Left renal pelvis (tissue), 4 donors: ENCODE measurements around the gene FUT6. TPM values are rescaled to one million over a fixed set of nuclear protein-coding genes. Genes with fewer than 3 reads are reported as not detected.

Source experiments
- DNase-seq, 4 donors: peaks; one replicate each; pipeline ENCODE4 v3.0.0-alpha.2; 2013; ENCODE audit warnings: low read depth in 4 of 4, low spot score in 3 of 4
- polyA plus RNA-seq, 4 donors: library from polyadenylated mRNA; unstranded; fragments of 120-200 nt; gene quantifications; one replicate each; pipeline ENCODE4 v1.2.1, GENCODE V29; 2013; ENCODE audit not compliant: insufficient read length in 4 of 4

The FUT6 gene
- polyA plus RNA-seq, 4 donors: 0.25 to 12.0 (median 8.0) TPM

DNA sequence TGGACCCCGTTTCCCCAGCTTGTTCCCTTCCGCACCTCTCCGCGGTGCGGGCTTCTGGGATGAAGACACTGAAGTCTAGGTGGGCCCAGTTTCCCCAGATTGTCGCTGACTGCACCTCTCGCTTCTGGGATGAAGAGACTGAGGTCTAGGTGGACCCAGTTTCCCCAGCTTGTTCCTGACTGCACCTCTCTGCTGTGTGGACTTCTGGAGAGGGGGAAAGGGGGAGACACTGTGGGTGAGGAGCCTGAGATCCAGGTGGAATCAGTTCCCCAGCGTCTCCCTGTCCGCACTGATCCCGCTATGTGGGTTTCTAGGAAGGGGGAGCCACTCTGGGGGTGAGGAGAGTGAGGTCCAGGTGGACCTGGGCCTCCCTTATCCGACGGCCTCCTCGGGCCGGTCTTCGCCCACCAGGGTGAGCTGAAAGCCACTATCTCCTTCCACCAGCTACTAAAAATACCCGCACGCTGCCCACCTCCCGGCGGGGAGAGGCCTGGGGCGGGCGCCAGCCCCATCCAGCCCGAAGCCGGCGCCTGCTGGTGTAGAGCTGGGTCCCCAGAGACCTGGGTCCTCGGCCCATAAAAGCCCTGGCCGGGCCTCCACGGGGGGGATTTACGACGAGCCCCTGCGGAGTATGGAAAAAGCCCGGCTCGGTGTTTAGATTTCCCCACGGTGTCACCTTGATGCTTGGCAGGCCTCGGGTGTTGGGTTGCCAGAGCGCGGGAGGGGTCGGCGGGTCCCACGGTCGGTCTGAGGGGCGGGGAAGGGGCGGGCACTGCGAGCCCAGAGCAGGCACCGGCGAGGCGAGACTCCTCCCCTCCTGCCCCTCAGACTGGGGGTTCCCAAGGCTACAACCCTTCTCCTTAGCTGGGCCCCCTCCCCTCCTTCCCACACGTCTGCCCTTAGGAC, 10.6 kb downstream of the FUT6 start:
- peak in 1 of 4 donors; percentile 75 for DNase-seq

DNA sequence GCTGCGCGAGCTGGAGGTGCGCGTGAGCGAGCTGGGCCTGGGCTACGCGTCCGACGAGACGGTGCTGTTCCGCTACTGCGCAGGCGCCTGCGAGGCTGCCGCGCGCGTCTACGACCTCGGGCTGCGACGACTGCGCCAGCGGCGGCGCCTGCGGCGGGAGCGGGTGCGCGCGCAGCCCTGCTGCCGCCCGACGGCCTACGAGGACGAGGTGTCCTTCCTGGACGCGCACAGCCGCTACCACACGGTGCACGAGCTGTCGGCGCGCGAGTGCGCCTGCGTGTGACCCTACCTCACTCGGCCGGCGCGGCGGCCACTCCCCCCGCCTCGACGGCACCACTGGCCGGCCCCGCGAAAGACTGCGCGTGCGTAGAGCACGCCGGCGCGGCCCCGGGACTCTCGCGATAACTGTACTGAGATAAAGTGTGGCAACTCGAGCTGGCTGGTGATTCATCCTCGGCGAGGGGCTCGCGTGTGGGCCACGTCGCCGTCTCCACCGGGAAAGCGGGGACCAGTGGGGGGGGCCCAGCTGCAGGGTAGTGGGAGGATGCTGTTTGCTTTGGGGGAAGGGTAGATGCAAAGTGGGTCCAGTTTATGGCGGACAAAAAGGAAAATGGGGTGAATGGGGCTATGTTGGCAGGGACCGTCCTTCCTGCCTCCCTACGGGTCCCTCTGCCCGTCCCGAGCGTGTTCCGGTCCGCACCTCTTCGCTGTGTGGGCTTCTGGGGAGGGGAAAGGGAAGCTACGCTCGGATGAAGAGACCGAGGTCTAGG, 11.4 kb downstream of the FUT6 start:
- peak; percentile 84 to 91 (median 88) for DNase-seq

DNA sequence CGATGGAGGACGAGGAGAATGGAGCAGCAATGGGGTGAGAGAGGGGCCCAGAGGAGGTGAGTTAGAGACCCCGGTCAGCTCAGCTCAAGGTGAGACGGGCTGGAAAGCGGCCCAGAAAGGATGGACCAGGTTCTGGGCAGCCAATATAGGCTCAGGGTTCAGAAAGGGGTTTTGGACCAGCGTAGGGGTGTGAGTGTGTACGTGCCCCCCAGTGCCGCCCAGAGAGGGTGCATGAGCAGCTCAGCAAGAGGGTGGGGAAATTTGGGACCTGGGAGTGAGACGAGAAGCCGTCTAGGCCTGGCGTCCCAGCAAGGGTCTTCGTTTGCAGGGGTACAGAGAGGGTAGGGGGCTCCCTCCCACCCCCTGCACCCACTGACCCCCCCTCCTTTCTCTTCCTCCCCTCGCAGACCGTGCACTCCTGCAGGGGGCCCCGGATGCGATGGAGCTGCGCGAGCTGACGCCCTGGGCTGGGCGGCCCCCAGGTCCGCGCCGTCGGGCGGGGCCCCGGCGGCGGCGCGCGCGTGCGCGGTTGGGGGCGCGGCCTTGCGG, 12.1 kb downstream of the FUT6 start:
- no peak for DNase-seq

DNA sequence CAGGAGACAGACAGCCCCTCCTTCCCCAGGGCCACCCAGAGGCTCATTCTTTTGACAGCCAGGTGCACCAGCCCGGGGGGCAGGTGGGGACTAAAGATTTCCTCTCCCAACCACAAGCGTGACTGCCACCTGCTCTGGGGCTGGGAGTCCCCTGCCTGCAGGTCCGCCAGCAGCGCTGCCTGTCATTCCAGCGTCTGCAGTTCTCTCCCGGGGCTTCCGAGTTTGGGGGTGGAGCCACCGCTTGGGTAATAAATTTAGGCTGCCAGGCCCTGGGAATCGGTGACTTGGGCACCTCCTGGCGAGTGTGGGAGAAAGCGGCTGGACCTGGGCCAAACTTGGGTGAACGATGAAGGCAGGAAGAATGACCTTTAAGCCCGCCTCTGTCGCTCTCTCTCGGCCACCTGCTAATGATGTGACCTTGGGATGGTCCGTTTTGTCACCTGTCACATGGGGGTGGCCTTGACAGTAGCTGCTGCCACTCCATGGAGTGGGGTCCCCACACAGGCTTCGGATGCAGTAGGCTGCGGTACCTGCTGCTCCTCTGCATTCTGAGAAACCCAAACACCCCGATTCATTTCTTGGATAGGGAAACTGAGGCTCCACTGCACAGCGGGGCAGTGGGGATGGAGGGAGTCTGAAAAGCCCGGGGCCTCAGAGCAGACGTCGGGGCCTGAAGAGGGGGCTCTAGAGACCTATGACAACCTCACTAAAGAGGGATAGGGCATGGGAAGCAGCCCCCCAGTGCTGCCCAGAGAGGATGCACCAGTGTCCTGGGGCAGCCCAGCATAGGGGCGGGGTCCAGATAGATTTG, 12.8 kb downstream of the FUT6 start:
- peak in 1 of 4 donors; percentile 73 for DNase-seq

DNA sequence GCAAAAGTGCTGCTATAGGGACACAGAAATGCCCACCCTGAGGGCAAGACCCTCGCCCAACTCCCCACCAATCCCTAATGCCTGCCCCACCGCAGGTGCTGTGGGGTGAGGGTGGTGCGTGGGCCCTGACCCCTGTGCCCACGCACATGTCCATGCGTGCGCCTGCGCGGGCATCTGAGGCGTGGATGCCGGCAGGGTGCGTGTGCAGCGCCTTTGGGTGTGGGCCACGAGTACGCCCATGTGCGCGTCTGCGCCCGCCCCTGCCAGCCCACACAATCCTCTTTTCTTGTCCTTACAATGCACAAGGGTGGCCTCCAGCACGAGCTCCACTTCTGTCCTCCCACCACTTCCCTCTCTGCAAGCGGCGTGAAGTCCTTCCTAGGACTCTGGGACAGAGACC, 14.3 kb downstream of the FUT6 start:
- DNase-seq: no peak

DNA sequence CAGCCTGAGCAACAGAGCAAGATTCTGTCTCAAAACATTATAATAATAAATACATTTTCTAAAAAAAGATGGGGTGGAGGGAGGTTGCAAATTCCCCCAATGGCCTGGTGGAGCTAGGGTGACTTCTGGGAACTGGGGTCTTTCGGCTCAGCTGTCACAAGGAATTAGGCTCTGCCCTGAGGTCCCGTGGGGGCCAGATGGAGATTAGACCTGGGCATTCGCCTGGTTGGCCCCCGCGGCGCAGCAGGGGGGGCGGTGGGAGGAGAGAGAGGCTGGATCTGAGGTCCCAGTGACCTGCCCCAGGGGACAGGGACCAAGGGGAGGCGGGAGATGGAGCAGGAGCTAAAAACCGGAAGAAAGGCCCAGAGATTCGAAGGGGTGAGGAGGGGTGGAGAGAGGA, 14.8 kb downstream of the FUT6 start:
- no peak for DNase-seq

DNA sequence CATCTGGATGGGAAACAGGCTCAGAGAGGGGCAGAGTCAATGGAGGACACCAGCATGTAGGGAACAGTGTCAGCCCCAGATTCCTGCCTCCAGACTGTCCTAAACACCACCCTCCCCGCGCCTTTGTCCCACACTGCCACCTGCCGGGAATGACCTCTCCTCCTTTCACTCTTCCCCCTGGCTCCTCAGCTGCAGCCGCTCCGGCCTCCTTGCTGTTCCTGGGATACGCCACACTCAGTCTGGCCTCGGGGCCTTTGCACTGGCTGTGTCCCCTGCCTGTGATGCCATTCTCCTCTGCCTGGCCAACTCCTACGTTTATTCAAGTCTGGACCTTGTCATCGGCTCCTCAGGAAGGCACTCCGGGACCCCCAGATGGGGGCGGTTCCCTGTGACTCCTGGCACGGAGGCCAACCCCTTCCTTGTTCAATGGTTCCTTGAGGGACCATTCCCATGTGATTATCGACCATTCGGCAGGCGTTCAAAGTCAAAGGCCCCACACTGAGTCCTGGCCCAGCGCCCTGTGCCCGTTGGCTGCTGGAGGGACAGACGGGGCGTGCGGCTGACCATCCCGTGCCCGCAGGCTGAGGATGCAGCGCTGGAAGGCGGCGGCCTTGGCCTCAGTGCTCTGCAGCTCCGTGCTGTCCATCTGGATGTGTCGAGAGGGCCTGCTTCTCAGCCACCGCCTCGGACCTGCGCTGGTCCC, 15.8 kb downstream of the FUT6 start:
- no peak for DNase-seq

DNA sequence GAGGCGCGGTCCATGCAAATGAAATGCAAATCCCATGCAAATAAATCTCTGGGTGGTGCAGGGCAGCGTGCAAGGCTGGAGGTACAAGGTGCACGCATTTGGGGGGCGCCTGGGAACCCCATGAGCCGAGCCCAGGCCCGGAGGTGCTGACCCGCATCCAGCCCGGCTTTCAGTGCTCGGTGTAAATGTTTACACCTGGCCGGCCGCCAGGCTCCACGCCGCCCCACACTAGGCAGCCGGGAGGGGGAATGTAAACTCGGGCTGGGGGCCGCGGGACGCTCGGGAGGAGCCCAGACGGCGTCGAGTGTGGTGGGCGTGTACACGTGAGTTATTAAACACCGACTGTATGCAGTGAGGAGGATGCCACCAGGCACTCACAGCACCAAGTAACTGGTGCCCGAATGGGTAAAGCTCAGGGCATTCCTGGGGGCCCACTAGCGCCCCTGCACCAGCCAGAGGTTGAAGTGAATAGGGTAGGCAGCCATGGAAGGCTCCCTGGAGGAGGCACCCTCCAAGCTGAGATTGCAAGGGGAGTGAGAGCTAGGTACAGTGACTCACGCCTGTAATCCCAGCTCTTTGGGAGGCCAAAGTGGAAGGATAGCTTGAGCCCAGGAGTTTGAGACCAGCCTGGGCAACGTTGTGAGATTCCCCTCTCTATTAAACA, 17.2 kb downstream of the FUT6 start:
- DNase-seq: no peak

DNA sequence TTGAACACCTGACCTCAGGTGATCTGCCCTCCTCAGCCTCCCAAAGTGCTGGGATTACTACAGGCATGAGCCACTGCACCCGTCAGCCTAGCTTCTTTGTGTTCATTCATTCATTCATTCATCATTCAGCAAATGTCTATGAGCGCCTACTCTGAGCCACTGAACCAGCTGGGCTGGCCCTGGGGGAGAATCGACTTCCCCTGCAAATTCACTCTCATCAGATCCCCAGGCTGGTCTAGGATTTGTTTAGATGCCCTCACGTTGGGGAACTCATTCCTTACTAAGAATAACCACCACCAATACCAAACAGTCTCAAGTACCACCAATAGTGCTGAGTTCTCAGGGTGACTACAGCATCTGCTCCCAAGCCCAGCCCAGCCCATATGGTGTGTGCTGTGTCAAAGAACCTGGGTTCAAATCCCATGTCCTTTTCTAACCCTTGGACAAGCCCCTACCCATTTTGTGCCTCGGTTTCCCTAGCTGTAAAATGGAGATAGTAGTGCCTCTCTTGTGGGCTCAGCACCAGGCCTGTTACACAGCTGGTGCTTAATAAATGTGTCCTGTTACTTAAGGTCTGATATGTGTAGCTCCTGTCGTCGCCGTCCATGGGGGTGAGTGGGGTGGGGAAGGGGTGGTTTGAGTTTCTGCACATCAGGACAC, 17.9 kb downstream of the FUT6 start:
- no peak for DNase-seq

DNA sequence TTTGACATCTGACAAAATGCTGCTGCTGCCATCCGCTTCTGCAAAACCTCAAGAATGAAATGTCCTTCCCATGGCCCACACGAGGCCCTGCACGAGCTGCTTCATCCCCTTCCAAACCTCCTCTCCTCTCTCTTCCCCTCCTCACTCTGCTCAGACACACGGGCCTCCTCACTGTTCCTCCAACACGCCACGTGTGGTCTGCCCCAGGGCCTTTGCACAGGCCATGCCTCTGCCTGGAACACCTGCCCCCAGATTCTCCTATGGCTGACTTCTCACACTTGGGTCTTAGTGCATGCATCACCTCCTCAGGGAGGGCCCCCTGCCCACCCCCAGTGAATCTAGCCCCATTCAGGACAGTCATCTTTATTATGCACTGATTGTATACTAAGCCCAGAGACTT, 18.7 kb downstream of the FUT6 start:
- no peak for DNase-seq

DNA sequence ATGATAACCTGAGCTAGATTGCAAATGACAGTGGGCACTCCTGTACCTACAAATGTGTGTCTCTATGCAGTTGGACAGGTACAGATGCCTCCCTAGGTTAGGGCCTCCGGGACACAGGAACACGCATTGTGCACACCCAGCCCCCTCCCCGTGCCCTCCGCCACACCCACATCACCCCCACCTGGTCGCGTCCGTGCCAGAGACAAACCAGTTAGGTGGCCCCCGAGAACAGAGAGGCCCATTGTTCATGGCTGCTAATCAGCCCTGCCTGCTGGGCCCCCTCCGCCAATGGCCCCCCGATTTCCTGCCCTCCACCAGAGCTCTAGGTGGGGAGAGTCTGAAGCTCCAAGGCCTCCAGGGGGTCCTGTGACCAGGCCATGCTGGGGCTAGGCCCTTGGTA, 20.9 kb downstream of the FUT6 start:
- no peak for DNase-seq

DNA sequence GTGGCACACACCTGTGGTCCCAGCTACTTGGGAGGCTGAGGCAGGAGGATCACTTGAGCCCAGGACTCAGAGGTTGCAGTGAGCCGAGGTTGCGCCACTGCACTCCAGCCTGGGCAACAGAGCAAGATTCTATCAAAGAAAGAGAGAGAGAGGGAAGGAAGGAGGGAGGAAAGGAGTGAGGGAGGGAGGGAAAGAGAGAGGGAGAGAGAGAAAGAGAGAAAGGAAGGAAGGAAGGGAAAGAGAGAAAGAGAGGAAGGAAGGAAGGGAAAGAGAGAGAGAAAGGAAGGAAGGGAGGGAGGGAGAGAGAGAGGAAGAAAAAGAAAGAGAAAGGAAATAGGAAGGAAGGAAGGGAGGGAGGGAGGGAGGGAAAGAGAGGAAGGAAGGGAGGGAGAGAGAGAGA, 22.3 kb downstream of the FUT6 start:
- DNase-seq: no peak

DNA sequence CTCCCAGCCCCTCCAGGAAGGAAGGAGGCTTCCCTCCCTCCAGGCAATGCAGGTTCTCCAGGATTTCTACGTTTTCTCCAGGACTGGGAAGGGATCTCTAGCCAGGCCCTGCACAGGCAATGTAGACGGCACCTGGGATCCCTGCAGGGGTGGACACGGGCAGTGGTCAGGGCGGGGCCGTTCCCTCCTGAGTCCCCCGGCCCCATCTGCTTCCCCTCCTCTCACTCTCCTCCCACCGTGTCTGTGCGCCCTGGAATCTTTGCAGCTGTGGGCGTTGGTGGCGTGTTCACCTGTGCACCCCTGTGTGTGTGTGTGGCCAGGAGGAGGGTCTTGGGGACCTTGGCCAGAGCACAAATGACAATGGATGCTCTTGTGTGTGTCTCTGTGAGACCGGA, 24.7 kb downstream of the FUT6 start:
- DNase-seq: no peak

DNA sequence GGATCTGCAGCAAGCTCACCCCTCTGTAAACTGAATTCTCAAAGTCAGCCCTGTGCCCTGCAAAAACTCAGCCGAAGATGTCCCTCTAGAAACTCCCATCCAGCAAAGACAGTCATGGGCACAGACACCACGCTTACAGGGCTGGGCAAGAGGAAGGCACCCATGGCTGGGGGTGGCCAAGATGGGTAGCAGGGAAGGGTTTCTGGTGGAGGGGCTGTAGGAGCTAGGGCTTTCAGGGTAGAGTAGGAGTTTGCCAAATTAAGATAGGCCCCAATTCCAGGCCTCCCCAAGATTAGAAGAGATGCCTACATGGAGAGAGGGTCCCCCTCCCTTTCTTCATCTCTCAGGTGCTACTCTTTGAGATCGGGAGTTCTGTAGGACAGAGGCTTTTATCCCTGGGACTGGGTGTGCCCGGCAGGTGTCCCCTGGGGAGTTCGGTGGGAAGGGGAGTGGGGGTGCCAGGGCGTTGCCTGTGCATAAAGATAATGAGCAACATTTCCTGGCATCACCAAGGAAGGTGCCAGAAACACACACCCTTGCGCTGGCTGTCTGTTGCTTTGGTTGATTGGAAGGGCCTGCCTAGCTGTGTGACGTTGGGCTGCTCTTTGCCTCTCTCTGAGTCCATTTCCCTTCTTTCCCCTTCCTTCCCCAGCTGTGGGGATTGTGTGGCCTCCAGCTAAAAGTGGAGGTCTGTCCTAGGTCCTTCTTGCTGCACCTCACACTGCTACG, 25.2 kb downstream of the FUT6 start:
- no peak for DNase-seq

DNA sequence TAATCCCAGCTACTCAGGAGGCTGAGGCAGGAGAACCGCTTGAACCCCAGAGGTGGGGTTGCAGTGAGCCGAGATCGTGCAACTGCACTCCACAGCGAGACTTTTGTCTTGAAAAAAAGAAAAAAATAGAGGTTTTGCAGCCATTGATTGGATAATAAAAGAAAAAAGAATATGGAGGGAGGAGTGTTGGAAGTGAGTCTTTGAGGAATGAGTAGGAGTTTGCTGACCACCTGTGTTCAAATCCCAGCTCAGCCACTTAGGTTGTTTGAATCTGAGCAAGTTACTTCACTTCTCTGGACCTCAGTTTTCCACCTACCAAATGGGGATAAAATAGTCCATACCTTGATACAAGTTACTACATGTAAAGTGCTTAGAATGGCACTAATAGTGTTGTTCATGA, 28.4 kb downstream of the FUT6 start:
- DNase-seq: no peak

DNA sequence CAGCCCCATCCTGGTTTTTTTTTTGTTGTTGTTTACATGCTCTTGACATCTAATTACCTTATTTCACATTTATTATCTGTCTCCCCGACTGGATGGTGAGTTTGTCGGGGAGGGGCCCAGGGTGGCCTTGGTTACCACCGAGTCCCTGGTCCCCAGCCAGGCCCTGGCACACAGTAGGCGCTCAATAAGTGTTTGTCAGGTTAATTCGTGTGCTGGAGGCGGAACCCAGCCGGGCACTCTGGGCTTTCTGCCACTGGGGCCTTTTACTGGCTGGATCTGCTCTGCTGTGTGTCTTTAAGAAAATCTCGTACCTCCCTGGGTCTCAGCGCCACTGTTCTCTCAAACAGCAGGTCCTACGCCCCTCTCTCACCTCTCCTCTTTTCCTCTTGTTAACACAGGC, 30.0 kb downstream of the FUT6 start:
- DNase-seq: no peak

DNA sequence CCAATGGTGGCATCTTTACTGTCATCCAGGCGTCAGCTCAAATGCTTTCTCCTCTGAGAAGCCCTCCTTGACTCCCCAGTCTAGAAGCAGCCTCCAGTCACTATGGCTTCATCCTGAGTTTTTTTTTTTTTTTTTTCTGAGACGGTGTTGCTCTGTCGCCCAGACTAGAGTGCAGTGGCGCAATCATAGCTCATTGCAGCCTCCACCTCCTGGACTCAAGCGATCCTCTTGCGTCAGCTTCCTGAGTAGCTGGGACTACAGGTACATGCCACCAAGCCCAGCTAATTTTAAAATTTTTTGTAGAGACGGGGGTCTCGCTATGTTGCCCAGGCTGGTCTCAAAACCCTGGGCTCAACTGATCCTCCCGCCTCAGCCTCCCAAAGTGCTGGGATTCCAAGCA, 30.4 kb downstream of the FUT6 start:
- no peak for DNase-seq

DNA sequence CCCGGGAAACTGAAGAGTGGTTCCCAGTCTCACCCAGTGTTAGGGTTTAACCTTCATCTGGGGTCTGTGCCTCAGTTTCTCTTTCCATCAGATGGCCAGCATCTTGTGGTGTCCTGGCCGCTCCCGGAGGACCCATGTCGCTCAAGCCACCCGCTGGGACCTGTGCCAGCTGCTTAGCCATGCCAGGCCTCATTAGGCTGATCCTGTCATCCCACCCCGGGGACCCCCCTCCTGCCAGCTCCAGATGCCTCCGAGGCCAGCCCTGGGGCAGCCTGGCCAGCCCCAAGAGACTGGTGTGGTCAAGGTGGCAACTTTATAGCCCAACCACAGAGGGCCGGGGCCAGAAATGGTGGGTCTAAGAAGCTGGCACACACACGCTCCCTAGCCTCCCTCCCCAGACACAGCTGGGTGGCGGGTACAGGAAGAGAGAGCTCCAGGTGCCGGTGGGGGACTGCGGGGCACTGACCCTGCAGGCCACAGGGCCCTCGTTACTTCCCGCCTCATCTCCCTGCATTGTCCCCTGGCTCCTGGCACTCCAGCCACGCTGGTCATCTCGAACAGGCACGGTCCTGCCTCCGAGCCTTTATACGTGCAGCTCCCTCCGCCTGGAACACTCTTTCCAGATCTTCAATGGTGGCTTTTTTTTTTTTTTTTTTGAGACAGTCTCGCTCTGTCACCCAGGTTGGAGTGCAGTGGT, 31.2 kb downstream of the FUT6 start:
- no peak for DNase-seq
